Frontal cortex (tissue), 4 donors: ENCODE data around the gene GDPD5. TPM values are rescaled to one million over a fixed set of nuclear protein-coding genes. Genes with fewer than 3 reads are reported as not detected.

ENCODE experiments used
- DNase-seq, 2 donors: peaks; one replicate each; pipeline ENCODE4 v3.0.0; 2012; ENCODE audit warnings: low spot score in 2 of 2
- FAIRE-seq: peaks from 2 replicates; lab custom pipeline; 2012; peaks lifted over from hg19 to GRCh38; lab: Jason Lieb, UNC
- total RNA-seq: library from RNA; depleted of rRNA; stranded (reverse); fragments of >200 nt; gene quantifications from one replicate; pipeline ENCODE4 v1.2.3, GENCODE V29; 2014
- donor health status: control.
- donor health status: control.
- donor health status: control.

GDPD5 gene
- total RNA-seq, 1 donor from 2014 or later = 12.2 TPM

GRCh38 chr11:75537740-75538139 lies 12.0 kb upstream of the GDPD5 start:
- FAIRE-seq (no peak), DNase-seq (no peak)

- DNase-seq = no peak
- FAIRE-seq = no peak
These were observed 11.3 kb upstream of the GDPD5 start for GRCh38 chr11:75536786-75537641.

GRCh38 chr11:75535071-75535470 lies 9.3 kb upstream of the GDPD5 start:
- FAIRE-seq = no peak
- DNase-seq = no peak

- no peak for DNase-seq
These were observed 8.7 kb upstream of the GDPD5 start for GRCh38 chr11:75534259-75535069.

GRCh38 chr11:75533896-75534258 lies 8.1 kb upstream of the GDPD5 start:
- FAIRE-seq = no peak

More at GRCh38 chr11:75534259-75535069, 8.7 kb upstream of the GDPD5 start:
- FAIRE-seq = no peak

GRCh38 chr11:75532200-75533048 lies 6.7 kb upstream of the GDPD5 start:
- FAIRE-seq (peak; percentile 19), DNase-seq (peak in 1 of 2 donors; percentile 75)

More at GRCh38 chr11:75533896-75534258, 8.1 kb upstream of the GDPD5 start:
- no peak for DNase-seq

- DNase-seq (no peak), FAIRE-seq (no peak)
These were observed 5.6 kb upstream of the GDPD5 start for GRCh38 chr11:75531325-75531724.

- DNase-seq (no peak), FAIRE-seq (no peak)
These were observed 4.8 kb upstream of the GDPD5 start for GRCh38 chr11:75530577-75530976.

- no peak for FAIRE-seq
These were observed 2.4 kb upstream of the GDPD5 start for GRCh38 chr11:75527938-75528735.

GRCh38 chr11:75527130-75527529 lies 1.4 kb upstream of the GDPD5 start:
- no peak for FAIRE-seq
- no peak for DNase-seq

More at GRCh38 chr11:75527938-75528735, 2.4 kb upstream of the GDPD5 start:
- no peak for DNase-seq

GRCh38 chr11:75526192-75526541 lies 426 bp upstream of the GDPD5 start:
- FAIRE-seq = no peak
- DNase-seq = no peak

GRCh38 chr11:75524665-75525432 lies 892 bp downstream of the GDPD5 start:
- DNase-seq (no peak), FAIRE-seq (no peak)

- no peak for DNase-seq
- no peak for FAIRE-seq
These were observed 1.7 kb downstream of the GDPD5 start for GRCh38 chr11:75523811-75524664.

- FAIRE-seq (no peak), DNase-seq (no peak)
These were observed 2.6 kb downstream of the GDPD5 start for GRCh38 chr11:75523189-75523588.

GRCh38 chr11:75522286-75523044 lies 3.3 kb downstream of the GDPD5 start:
- no peak for FAIRE-seq
- no peak for DNase-seq

GRCh38 chr11:75520688-75521087 lies 5.1 kb downstream of the GDPD5 start:
- no peak for DNase-seq
- no peak for FAIRE-seq
